Ramos (cell line): ENCODE data around the gene IFITM10.

Experiments used
- in situ Hi-C: fragments of 300-500 bp; cut with MboI; formaldehyde crosslinking; loops from one replicate; pipeline ENCODE4 v1.14.3; 2022; ENCODE audit warnings: low sequenced_read_pairs; ENCODE audit not compliant: unreplicated experiment

IFITM10 gene

DNA sequence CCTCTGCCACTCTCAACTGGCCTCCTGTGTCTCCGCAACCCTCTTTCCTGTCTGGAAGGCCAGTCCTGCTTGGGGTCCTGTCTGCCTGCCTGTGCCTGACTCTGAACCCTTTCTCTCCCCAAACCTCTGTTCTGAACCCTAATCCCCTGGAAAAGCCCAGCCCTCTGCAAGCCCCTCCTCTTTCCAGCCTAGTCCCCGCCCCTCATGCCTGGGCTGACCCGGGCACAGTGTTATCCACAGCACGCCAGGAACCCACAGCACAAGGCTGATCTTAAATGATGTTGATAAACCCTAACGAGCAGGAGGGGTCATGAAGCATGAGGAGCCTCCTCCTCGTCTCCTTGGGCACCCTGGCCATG, at the start of gene IFITM10:
TSS of gene IFITM10 (minus strand) at position 115 of the 359 bp plus-strand sequence. CDS start 153 bp downstream, outside the sequence.
- in situ Hi-C loops: no loop called here

- in situ Hi-C loops: loop anchor here (10.0 kb wide), 1 partner anchor 63 kb away; no protein-coding TSS in a partner anchor
Observed at GRCh38 chr11:1797391-1798125, 47.2 kb upstream of the IFITM10 start.

DNA sequence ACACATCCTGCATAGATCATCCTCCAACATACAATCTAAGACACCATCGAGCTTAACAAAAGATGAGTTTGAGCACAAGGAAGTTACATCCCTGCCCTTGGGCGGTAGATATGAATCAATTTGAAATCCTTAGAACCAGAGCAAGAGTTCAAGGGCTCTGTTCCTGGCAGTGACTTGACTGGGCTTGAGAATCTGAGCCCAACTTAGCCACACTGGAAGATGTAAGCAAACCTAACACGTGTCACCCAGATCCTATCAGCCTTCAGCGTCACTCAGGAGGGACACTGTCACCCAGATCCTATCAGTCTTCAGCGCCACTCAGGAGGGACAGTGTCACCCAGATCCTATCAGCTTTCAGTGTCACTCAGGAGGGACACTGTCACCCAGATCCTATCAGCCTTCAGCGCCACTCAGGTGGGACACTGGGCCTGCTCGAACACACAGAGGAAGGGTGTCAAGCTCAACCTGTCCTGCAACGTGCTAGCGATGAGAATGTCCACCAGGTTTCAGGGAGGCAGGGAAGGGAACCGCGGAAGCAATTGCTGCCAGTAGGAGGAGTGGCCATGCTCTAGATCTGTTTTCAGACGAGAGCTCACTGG, 46.1 kb upstream of the IFITM10 start:
- in situ Hi-C loops: loop anchor here (10.0 kb wide), 1 partner anchor 62 kb away; no protein-coding TSS in a partner anchor

- in situ Hi-C loops: loop anchor here (10.0 kb wide), 1 partner anchor 58 kb away; no protein-coding TSS in a partner anchor
Observed at GRCh38 chr11:1793081-1793480, 42.7 kb upstream of the IFITM10 start.

GRCh38 chr11:1792461-1792860, 42.1 kb upstream of the IFITM10 start:
- in situ Hi-C loops: loop anchor here (10.0 kb wide), 1 partner anchor 58 kb away; no protein-coding TSS in a partner anchor

- in situ Hi-C loops: loop anchor here (10.0 kb wide), 1 partner anchor 57 kb away; no protein-coding TSS in a partner anchor
Observed at GRCh38 chr11:1791912-1792311, 41.5 kb upstream of the IFITM10 start.

DNA sequence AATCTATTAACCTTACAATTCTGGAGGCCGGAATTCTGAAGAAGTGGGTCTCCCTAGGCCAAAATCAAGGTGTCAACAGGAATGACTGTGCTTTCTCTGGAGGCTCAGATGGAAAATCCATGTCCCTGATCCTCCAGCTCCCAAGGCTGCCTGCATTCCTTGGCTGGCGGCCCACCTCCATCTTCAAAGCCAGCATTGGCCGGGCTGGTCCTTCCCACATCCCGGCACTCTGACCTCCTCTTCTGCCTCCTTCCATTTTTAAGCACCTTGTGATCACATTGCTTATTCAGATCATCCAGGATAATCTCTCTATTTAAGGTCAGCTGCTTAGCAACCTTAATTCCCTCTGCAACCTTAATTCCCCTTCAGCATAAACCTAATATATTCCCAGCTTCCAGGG, 36.1 kb upstream of the IFITM10 start:
- in situ Hi-C loops: no loop called here

GRCh38 chr11:1785749-1786413, 35.5 kb upstream of the IFITM10 start:
- in situ Hi-C loops: no loop called here

GRCh38 chr11:1784761-1785650, 34.6 kb upstream of the IFITM10 start:
- in situ Hi-C loops: no loop called here

DNA sequence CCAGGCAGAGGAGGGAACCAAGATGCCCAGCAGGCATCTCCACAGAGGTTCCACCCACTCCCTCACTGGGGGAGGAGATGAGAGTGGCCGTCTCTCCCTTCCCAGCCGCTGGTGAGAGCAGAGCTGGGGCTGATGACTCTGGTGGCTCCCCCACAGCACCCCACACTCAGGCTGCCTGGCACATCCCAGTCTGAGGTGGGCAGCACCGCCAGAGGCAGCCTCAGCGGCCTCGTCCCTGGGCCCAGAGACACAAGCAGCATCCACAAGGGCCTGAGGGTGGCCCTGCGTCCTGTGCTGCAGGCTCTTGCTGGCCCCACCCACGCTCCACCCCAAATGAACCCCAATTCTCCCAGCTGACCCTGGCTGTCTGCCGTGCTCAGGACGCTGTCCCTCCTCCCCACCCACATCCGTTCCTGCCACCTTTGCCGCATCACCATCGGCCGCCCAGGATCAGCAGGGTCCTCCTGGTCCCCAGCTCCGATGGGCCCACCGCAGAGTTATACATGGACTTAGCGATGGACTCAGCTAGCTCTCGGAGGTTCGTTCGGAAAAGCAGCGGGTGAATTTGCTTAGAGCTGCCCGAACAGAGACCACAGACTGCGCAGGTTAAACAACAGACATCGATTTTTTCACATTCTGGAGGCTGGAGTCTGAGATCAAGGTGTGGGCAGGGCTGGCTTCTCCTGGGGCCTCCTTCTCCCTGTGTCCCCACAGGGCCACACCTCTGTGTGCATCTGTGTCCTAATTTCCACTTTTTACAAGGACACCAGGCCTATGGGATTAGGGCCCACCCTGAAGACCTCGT, 33.5 kb upstream of the IFITM10 start:
- in situ Hi-C loops: no loop called here

GRCh38 chr11:1782831-1783724, 32.7 kb upstream of the IFITM10 start:
- in situ Hi-C loops: no loop called here

DNA sequence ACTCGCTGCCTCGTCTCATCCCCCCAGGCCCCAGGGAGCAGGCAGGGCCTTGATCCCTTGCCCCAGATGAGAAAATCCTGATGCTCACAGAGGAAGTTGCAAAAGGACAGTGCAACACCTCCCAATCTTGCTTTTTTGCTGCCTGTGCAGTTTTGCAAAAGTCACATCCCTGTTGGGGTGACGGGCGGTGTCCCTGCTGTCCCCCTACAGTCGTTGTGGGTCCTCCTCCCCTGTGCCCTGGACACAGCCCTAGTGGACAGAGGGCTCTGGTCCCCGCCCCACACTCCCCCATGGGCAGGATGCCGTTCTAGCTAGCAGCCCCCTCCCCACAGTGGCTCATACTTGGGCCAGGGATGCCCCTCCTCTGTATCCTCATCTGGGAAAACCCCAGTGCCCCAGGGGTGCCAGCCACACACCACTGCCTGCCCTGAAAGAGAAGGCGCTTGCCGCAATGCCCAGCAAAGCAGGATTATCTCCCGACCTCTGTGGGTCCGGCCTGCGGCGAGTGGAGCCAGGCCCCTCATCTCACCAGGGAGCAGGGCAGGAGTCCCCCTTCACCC, 31.7 kb upstream of the IFITM10 start:
- in situ Hi-C loops: no loop called here

DNA sequence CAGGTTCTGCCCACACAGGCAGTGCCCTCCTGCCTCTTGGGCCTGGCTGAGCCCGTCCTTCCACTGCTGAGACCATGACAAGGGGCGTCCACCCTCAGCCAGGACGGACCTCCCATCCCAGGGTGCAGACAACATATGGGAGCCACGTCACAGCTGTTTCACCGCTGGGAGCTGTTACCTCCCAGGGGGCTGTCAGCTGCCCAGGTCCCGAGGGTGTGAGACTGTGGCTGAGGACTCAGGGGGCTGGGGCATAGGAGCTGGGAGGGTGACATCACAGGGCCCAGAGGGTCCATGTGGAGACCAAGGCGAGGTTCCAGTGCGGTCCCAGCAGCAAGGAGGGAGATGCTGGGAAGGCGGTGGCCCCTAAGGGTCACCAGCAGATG, 31.2 kb upstream of the IFITM10 start:
- in situ Hi-C loops: no loop called here

GRCh38 chr11:1780700-1781592, 30.6 kb upstream of the IFITM10 start:
- in situ Hi-C loops: no loop called here

DNA sequence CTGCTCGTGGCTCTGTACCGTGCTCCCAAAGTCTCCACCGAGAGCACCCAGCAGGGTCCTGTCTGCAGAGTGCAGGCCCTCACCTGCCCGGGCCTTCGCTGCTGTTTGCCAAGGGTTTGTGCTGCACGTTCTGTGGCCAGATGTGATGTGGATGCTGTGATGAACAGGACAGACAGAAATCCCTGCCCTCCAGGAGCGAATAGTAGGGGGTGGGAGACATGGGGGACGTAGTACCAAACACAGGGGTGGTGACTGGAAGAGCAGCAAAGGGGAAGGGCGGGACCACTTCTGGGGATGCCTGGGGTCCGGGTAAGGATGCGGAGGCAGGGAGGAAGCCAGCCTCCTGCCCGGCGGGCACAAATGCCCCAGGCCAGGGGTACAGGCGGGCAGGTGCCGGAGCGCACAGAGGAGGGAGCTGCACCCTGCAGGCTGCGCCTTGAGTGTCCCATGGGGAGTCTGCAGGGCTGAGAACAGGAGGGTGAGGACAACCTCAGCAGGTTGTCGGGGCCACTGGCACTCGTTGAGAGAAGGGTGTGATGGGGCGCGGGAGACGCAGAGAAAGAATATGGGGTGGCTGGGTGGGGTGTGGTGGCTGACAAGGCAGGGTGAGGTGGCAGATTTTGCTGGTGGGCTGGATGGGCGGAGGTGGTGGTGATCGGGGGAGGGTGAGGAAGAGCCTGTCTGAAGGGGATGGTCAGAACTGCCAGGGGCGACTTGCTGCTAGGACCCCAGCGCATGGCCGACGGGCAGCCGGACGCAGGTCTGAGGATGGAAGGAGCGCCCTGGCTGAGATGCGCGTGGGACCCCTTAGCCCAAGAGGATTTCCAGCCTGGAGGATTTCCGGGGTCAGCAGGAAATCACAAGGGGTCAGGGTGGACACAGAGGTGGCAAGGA, 29.7 kb upstream of the IFITM10 start:
- in situ Hi-C loops: no loop called here
